Putamen (tissue), 1 donor: ENCODE results near the gene NRG4.
"Not testable (repeated sequence)": the region's sequence is repeated elsewhere in the genome, so short reads cannot be mapped to it uniquely, and the experiment has no call there.

Experiments used
- DNase-seq: peaks from one replicate; pipeline ENCODE4 v3.0.0-alpha.2; 2016; ENCODE audit warnings: low spot score

NRG4 gene

GRCh38 chr15:76011627-76012551 lies at the start of gene NRG4:
TSS of gene NRG4 (minus strand) at chr15:76012424. CDS start at chr15:76011230, 1,194 bp downstream.
- no peak for DNase-seq

- no peak for DNase-seq
Observed at GRCh38 chr15:76061700-76062099, 49.5 kb upstream of the NRG4 start.

GRCh38 chr15:76060118-76060989 lies 48.1 kb upstream of the NRG4 start:
- DNase-seq: no peak

- DNase-seq: peak; percentile 42
Observed at GRCh38 chr15:76059320-76060117, 47.3 kb upstream of the NRG4 start, which contains the start of gene TMEM266. TSS of gene TMEM266 (plus strand) at chr15:76059985. CDS start at chr15:76134264, 74,279 bp downstream.

- no peak for DNase-seq
Observed at GRCh38 chr15:76058714-76059319, 46.6 kb upstream of the NRG4 start.

GRCh38 chr15:76057332-76058000 lies 45.2 kb upstream of the NRG4 start:
- peak; percentile 16 for DNase-seq

- peak; percentile 12 for DNase-seq
Observed at GRCh38 chr15:76056931-76057330, 44.7 kb upstream of the NRG4 start.

- DNase-seq: not testable (repeated sequence)
Observed at GRCh38 chr15:76054201-76054600, 42.0 kb upstream of the NRG4 start.

- no peak for DNase-seq
Observed at GRCh38 chr15:76038512-76038911, 26.3 kb upstream of the NRG4 start.

- DNase-seq: no peak
Observed at GRCh38 chr15:76035593-76035992, 23.4 kb upstream of the NRG4 start.

GRCh38 chr15:76034111-76034510 lies 21.9 kb upstream of the NRG4 start:
- no peak for DNase-seq

GRCh38 chr15:76033438-76033837 lies 21.2 kb upstream of the NRG4 start:
- DNase-seq: no peak

- DNase-seq: no peak
Observed at GRCh38 chr15:76032046-76032445, 19.8 kb upstream of the NRG4 start.

- no peak for DNase-seq
Observed at GRCh38 chr15:76024021-76024768, 12.0 kb upstream of the NRG4 start.

GRCh38 chr15:76013470-76013869 lies 1.2 kb upstream of the NRG4 start:
- not testable (repeated sequence) for DNase-seq

GRCh38 chr15:76010613-76011012 lies 1.6 kb downstream of the NRG4 start:
- DNase-seq: no peak

- no peak for DNase-seq
Observed at GRCh38 chr15:76006136-76006778, 6.0 kb downstream of the NRG4 start.

GRCh38 chr15:76003364-76003763 lies 8.9 kb downstream of the NRG4 start:
- no peak for DNase-seq

- no peak for DNase-seq
Observed at GRCh38 chr15:75995611-75996010, 16.6 kb downstream of the NRG4 start.

GRCh38 chr15:75994220-75994619 lies 18.0 kb downstream of the NRG4 start:
- DNase-seq: no peak
